GM19455 (cell line): ENCODE results near the gene NUP85.
A peak's percentile ranks its signal among the peaks of the same experiment; 100 is the strongest.
"Not testable (repeated sequence)": the region's sequence is repeated elsewhere in the genome, so short reads cannot be mapped to it uniquely, and the experiment has no call there.

Source experiments
- ATAC-seq: cut with Tn5 transposase; IDR thresholded peaks from one replicate; pipeline ENCODE4 v1.9.1; 2021; ENCODE audit not compliant: unreplicated experiment

Gene NUP85

GRCh38 chr17:75205037-75205792, at the start of gene NUP85:
NUP85 (plus strand) TSS chr17:75205679; CDS start chr17:75205762, 83 bp downstream.
- ATAC-seq: peak; percentile 79

- not testable (repeated sequence) for ATAC-seq
Observed at GRCh38 chr17:75158480-75158879, 47.0 kb upstream of the NUP85 start.

- ATAC-seq: no peak
Observed at GRCh38 chr17:75159196-75160031, 46.1 kb upstream of the NUP85 start.

- ATAC-seq: no peak
Observed at GRCh38 chr17:75160211-75160610, 45.3 kb upstream of the NUP85 start.

- ATAC-seq: no peak
Observed at GRCh38 chr17:75163074-75163473, 42.4 kb upstream of the NUP85 start.

- ATAC-seq: not testable (repeated sequence)
Observed at GRCh38 chr17:75164606-75165005, 40.9 kb upstream of the NUP85 start.

- no peak for ATAC-seq
Observed at GRCh38 chr17:75168998-75169397, 36.5 kb upstream of the NUP85 start.

- no peak for ATAC-seq
Observed at GRCh38 chr17:75173526-75173925, 32.0 kb upstream of the NUP85 start.

- no peak for ATAC-seq
Observed at GRCh38 chr17:75174996-75175395, 30.5 kb upstream of the NUP85 start.

GRCh38 chr17:75176625-75177024, 28.9 kb upstream of the NUP85 start:
- no peak for ATAC-seq

GRCh38 chr17:75178453-75178852, 27.0 kb upstream of the NUP85 start:
- ATAC-seq: no peak

GRCh38 chr17:75181110-75181509, 24.4 kb upstream of the NUP85 start:
- ATAC-seq: no peak

- no peak for ATAC-seq
Observed at GRCh38 chr17:75181608-75182318, 23.7 kb upstream of the NUP85 start.

- peak; percentile 18 for ATAC-seq
Observed at GRCh38 chr17:75182319-75182568, 23.2 kb upstream of the NUP85 start.

GRCh38 chr17:75182569-75183436, 22.7 kb upstream of the NUP85 start, which contains the start of gene SUMO2:
SUMO2 (minus strand) TSS chr17:75182959; CDS start chr17:75182834, 125 bp downstream.
- ATAC-seq: peak; percentile 68

- no peak for ATAC-seq
Observed at GRCh38 chr17:75183999-75184884, 21.2 kb upstream of the NUP85 start.

GRCh38 chr17:75188614-75189013, 16.9 kb upstream of the NUP85 start:
- no peak for ATAC-seq

- no peak for ATAC-seq
Observed at GRCh38 chr17:75191584-75191983, 13.9 kb upstream of the NUP85 start.

GRCh38 chr17:75194879-75195278, 10.6 kb upstream of the NUP85 start:
- no peak for ATAC-seq
